NCI-H2081 (cell line): ENCODE measurements around the gene SPSB2.

Experiments used
- DNase-seq, 2 experiments: peaks; one replicate each; lab custom pipeline; 2025; lab: John Stamatoyannopoulos, UW

Gene SPSB2

DNA sequence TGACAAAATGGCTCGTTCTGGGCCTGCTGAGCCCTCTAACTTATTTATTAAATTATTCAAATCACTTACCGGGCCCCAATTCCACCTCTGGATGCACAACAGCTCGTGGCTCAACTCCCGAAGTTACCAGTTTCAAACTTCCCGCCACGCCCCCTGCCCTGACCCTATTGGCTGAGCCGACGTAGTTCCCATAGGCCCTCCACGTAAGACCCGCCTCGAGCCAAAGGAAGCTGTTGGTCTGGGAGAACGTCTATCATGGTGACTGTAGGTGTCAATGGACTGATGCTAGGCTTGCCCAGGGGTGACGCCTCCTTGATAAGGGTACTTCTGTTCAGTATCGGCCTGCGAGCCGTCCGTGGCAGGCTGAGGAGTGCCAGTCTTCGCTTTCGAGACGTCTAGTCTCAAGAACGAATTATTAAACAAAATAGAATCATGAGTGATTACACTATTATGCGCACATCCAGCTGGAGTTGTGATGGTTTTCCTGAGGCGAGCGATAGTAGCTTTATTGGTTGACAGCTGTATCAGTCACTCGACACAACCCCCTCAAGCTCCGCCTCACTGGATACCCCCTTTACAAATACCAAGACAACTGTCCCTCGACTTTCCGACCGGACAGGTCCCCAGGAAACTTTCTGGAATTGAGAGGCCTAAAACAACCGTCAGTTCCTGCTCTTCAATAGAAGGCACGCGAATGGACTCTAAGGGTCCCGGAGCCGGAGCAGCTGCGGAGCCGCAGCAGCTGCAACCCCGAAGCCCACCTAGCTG is 21.8 kb downstream of the SPSB2 start, which contains the start of gene CDCA3:
TSS of gene CDCA3 (minus strand) at position 134 of the 768 bp plus-strand sequence. CDS start 334 bp downstream, outside the sequence.
- DNase-seq, result peak; percentile 95 to 98

DNA sequence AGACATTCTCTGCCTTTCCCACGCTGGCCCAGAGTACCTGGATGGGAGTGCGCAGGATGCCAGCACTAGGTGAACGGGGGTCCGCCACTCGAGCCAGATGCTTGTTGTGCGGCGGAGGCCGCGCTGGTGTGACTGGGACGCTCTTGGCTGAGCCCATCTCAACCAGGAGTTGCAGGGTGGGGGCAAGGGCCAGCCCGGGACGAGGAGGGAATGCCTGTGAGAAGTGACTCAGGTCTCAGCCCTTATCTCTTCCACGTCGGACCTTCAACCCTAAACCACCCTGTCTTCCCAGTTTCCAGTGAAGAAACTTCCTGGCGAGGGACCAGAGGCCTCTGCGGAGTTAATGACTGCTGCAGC is 22.3 kb downstream of the SPSB2 start:
- no peak for DNase-seq

- DNase-seq, result no peak
Measured at GRCh38 chr12:6849976-6850560, 23.0 kb downstream of the SPSB2 start.

DNA sequence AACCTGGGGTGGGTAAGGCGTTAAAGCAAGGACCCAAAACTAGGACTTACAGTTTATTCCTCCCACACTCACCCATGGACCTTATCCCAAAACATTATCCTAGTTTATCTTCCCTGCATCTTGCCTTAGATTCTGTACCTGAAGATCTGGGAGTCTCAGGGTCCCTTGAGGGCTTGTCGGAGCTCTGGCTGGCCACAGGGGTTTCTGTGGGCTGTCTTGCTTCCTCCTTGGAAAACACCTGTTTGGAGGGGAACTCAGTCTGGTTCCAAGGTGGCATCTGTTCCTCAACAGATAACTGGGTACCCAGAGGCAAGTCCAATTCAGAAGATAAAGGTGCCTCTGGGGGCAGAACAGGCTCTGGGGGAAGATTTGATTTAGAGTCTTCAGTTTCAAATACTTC is 23.7 kb downstream of the SPSB2 start:
- no peak for DNase-seq

DNA sequence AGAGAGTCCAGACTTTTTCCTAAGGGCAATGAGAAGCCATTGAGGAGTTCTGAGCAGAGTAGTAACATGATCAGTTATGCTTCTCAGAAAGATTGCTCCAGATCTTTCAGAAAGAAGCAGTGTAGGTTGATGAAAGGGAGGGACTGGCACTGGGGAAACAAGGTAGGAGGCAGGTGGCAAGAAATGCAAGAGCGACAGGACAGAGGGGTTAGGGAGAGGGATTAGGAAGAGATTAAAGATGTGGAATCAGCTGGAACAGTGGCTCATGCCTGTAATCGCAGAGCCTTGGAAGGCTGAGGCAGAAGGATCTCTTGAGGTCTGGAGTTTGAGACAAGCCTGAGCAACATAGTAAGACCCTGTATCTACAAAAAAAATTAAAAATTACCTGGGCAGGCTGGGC is 25.4 kb downstream of the SPSB2 start:
- DNase-seq, result no peak

DNA sequence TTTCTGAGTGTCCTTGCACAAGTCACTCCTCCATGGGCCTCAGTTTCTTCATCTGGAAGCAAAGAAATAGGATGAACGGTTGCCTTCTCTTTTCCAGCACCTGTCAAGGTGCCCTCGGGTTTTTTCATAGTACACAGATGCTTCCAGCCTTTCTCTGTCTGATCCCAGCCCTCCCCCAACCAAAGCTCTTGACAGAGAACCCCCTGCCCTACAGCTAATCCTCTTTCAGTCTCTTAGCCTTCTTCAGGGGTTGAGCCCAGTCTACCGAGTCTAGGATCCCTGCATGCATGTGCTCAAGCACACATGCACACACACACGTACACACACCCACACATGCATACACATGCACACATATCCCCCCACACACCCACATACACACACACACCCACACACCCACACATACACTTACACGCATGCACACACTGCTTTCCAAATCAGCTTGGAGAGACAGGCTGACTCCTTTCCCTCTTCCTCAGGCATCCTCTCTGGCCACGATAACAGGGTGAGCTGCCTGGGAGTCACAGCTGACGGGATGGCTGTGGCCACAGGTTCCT is 26.7 kb downstream of the SPSB2 start:
- DNase-seq, result no peak

DNA sequence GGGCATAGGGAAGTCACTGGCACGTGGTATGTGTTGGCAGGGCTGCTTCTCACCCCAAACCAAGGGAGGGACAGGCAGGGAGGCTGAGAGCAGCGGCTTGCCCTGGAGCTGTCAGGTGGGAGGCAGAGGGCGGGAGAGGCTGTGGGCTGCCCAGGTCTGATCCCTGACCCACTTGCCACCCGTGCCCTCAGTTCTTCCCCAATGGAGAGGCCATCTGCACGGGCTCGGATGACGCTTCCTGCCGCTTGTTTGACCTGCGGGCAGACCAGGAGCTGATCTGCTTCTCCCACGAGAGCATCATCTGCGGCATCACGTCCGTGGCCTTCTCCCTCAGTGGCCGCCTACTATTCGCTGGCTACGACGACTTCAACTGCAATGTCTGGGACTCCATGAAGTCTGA is 27.7 kb downstream of the SPSB2 start:
- DNase-seq, result no peak

- no peak for DNase-seq
Measured at GRCh38 chr12:6843118-6843902, 29.8 kb downstream of the SPSB2 start.

DNA sequence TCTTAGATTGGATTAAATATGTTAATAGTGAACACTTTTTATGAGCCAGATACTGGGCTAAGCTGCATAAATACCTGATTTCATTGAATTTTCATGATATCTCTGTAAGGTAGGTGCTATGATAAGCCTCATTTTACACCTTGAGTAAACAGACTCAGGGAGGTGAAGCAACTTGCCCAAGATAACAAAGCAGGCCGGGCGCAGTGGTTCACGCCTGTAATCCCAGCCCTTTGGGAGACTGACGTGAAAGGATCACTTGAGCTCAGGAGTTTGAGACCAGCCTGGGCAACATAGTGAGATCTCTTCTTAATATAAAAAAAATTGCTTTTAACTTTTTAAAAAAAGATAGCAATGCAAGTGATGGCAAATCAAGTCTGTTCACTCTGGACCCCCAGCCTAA is 31.0 kb downstream of the SPSB2 start:
- no peak for DNase-seq

DNA sequence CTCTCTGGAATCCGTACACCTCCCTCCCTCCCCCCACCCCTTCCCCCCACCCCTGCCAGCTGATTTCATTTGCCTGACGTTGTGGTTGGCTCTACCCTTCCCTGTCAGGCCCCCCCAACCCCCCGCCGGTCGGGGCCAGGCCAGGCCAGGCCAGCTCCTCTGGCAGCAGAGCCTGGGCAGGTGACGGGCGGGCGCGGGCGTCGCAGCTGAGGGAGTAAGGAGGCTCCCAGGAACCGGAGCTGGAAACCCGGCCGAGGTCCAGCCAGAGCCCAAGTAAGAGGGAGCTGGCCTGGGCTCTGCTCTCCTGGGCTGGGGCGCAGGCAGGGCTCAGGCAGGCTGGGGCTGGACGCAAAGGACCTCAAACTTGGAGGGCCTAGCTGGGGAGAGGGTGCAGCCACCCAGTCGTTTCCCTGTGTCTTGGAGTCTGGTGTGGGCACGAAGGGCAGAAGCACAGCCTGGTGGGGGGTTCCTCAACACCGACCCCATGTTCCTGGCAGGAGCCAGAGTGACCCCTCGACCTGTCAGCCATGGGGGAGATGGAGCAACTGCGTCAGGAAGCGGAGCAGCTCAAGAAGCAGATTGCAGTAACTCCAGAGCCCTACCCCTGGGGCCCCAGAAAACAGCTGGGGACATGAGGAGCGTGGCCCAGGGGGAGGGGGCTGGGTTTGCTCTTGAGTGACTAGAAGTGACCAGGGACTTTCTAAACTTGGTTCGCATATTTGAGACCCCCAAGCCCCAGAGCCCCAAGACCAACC is 32.2 kb downstream of the SPSB2 start, which contains the start of gene GNB3:
TSS of gene GNB3 (plus strand) at position 165 of the 755 bp plus-strand sequence. CDS start at position 528, 363 bp downstream.
- no peak for DNase-seq

GRCh38 chr12:6840330-6840729 is 32.8 kb downstream of the SPSB2 start:
- no peak for DNase-seq

- DNase-seq, result peak in 1 of 2 experiments; percentile 46
Measured at GRCh38 chr12:6839482-6840201, 33.5 kb downstream of the SPSB2 start.

DNA sequence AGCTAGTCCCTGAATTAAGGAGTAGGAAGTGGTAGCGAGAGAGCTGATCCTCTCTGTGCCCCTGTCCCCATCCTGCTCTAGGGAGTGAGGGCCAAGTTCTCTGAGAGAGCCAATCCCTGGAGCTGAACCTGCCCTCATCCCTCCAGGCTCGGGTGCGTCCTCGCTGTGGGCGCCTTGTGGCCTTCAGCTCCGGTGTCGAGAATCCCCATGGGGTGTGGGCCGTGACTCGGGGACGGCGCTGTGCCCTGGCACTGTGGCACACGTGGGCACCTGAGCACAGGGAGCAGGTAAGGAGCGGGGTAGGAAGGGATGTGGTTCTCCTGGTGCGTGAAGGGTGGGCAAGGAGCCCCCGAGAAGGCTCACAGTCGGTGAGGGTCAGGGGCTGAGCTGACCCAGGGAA is 34.2 kb downstream of the SPSB2 start:
- no peak for DNase-seq

GRCh38 chr12:6837370-6838060 is 35.6 kb downstream of the SPSB2 start:
- no peak for DNase-seq

DNA sequence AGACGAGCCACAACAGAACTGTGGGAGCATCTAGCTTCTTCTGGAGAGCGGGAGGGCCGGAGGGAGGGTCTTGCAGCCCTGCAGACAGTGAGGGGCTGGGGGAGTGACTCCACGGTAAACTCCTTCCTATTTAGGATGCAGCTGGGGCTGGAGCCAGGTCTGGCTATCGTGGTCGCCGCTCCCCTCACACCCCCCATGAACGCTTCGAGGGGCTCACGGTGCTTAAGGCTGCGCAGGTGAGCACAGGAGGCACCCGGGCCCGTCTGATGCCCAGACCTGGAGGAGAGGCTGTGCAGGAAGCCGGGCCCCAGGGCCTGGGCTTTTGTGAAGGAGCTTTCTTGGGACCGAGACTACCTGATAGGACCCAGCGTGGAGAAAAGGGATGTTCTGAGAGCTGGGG is 36.3 kb downstream of the SPSB2 start:
- no peak for DNase-seq

GRCh38 chr12:6834873-6835272 is 38.2 kb downstream of the SPSB2 start:
- DNase-seq, result no peak

DNA sequence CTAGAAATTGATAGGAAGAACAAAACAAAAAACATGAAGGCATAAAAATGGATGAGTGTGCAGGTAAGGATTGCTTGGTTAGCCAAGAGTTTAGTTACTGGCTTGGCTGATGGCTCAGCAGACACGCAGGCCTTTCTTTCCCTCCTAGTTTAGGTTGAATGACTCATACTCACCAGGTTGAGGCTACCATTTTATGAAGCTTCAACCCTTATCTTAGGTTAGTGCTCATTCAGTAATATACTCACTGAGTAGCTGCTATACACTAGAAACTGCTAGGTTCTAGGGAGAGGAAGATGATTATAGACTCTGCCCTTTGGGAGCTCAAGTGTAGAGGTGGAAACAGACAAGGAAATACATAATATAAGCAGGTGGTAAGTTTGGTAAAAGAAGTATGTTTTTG is 38.8 kb downstream of the SPSB2 start:
- no peak for DNase-seq

DNA sequence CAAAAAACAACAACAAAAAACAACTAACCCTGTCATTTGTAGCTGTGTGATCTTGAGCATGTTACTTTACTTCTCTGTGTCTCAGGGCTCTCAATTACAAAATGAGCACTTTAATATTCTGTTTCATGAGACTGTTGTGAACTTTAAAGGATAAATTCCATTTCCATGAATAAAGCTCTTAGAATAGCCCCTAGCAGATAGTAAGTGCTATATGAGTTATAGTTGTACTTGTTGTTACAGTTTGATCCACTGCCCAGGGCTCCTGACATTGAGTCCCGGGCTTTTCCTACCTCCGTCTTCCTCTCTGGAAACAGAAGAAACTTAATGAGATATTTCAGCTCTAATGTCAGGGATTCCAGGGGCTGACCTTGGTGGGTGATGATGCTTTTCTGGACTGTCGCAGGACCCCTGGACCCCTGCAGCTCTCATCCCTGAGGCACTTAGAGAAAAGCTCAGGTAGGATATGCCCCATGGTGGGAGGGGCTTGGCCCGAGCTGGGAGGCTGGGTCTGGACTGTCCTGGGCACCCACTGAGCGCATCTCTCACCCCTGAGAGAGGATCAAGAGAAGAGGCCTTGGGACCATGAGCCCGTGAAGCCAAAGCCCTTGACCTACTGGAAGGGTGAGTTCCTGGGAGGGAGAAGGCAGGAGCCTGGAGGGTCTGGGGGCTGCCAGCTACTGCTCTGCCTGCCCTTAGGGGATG is 39.8 kb downstream of the SPSB2 start:
- no peak for DNase-seq

- DNase-seq, result no peak
Measured at GRCh38 chr12:6832125-6832524, 41.0 kb downstream of the SPSB2 start.

GRCh38 chr12:6831450-6831995 is 41.6 kb downstream of the SPSB2 start:
- DNase-seq, result no peak
